Tongue (tissue), 2 donors: Measurements from ENCODE around the gene PRRX2. TPM values are rescaled to one million over a fixed set of nuclear protein-coding genes. Genes with fewer than 3 reads are reported as not detected.
A peak's percentile ranks its signal among the peaks of the same experiment; 100 is the strongest.

Source experiments
- DNase-seq: peaks from one replicate; pipeline ENCODE4 v3.0.0-alpha.2; 2015
- total RNA-seq: library from RNA; depleted of rRNA; stranded (reverse); fragments of >200 nt; gene quantifications from one replicate; pipeline ENCODE4 v1.2.3, GENCODE V29; 2014

PRRX2 gene
- total RNA-seq, 1 donor from 2014 or later, result 6.9 TPM

- DNase-seq, result peak; percentile 29
These were observed 47.4 kb downstream of the PRRX2 start for GRCh38 chr9:129712634-129713401.

- DNase-seq, result no peak
These were observed 47.9 kb downstream of the PRRX2 start for GRCh38 chr9:129713402-129713679.

- peak; percentile 85 for DNase-seq
These were observed 49.1 kb downstream of the PRRX2 start for GRCh38 chr9:129714511-129715061.

- no peak for DNase-seq
These were observed 50.6 kb downstream of the PRRX2 start for GRCh38 chr9:129716091-129716490.

GRCh38 chr9:129717991-129718390 lies 52.5 kb downstream of the PRRX2 start:
- no peak for DNase-seq

GRCh38 chr9:129718647-129719046 lies 53.2 kb downstream of the PRRX2 start:
- DNase-seq, result no peak

GRCh38 chr9:129719135-129719534 lies 53.7 kb downstream of the PRRX2 start:
- DNase-seq, result no peak

- no peak for DNase-seq
These were observed 54.9 kb downstream of the PRRX2 start for GRCh38 chr9:129720181-129720864.

- no peak for DNase-seq
These were observed 55.6 kb downstream of the PRRX2 start for GRCh38 chr9:129720865-129721545.

- DNase-seq, result no peak
These were observed 57.5 kb downstream of the PRRX2 start for GRCh38 chr9:129722913-129723312.

GRCh38 chr9:129724456-129725190 lies 59.2 kb downstream of the PRRX2 start:
- DNase-seq, result no peak

- DNase-seq, result peak; percentile 51
These were observed 60.4 kb downstream of the PRRX2 start for GRCh38 chr9:129725795-129726251.

GRCh38 chr9:129726322-129727160 lies 61.1 kb downstream of the PRRX2 start:
- peak; percentile 71 for DNase-seq

GRCh38 chr9:129728744-129729143 lies 63.3 kb downstream of the PRRX2 start:
- DNase-seq, result no peak

- DNase-seq, result no peak
These were observed 66.1 kb downstream of the PRRX2 start for GRCh38 chr9:129731477-129732085.

GRCh38 chr9:129732100-129732499 lies 66.7 kb downstream of the PRRX2 start:
- DNase-seq, result no peak

GRCh38 chr9:129732946-129733631 lies 67.6 kb downstream of the PRRX2 start:
- no peak for DNase-seq

GRCh38 chr9:129733632-129733953 lies 68.1 kb downstream of the PRRX2 start:
- no peak for DNase-seq

- no peak for DNase-seq
These were observed 70.1 kb downstream of the PRRX2 start for GRCh38 chr9:129735546-129735945.

- DNase-seq, result no peak
These were observed 70.9 kb downstream of the PRRX2 start for GRCh38 chr9:129736334-129736733.
